Activated B cell treated with CpG ODN at 0.5 μM for 24 hours (primary cell): Measurements from ENCODE around the gene HIBADH. TPM values are rescaled to one million over a fixed set of nuclear protein-coding genes. Genes with fewer than 3 reads are reported as not detected.

ENCODE experiments used
- ATAC-seq: fragments of 200-7000 bp; cut with Tn5 transposase; one replicate; pipeline ENCODE4 v1.10.0; 2021; ENCODE audit warnings: low read depth, mild to moderate bottlenecking, moderate library complexity
- CTCF ChIA-PET: fragments of 350-600 bp; sonication (Branson Sonifier 250); formaldehyde crosslinking; loops from one replicate; lab custom pipeline; 2021; ENCODE audit warnings: antibody characterized with exemption; lab: Charles Lee
- POLR2A ChIA-PET: fragments of 350-600 bp; sonication (Branson Sonifier 250); formaldehyde crosslinking; loops from one replicate; lab custom pipeline; 2021; ENCODE audit warnings: antibody characterized with exemption; lab: Charles Lee
- DNase-seq: peaks from one replicate; pipeline ENCODE4 v3.0.0; 2022
- H3K27ac Mint-ChIP-seq: one replicate; pipeline ENCODE4 v1.8.0; 2020; ENCODE audit warnings: mixed read lengths
- H3K27me3 Mint-ChIP-seq: one replicate; pipeline ENCODE4 v1.8.0; 2021; ENCODE audit warnings: mixed read lengths
- H3K36me3 Mint-ChIP-seq: one replicate; pipeline ENCODE4 v1.8.0; 2021; ENCODE audit warnings: low read depth, mixed read lengths
- H3K4me1 Mint-ChIP-seq: one replicate; pipeline ENCODE4 v1.8.0; 2021; ENCODE audit warnings: mixed read lengths
- H3K4me3 Mint-ChIP-seq: one replicate; pipeline ENCODE4 v1.8.0; 2020; ENCODE audit warnings: mild to moderate bottlenecking, mixed read lengths
- H3K9me3 Mint-ChIP-seq: one replicate; pipeline ENCODE4 v1.8.0; 2020; ENCODE audit warnings: mixed read lengths
- intact Hi-C: fragments of 100-400 bp; cut with micrococcal nuclease; formaldehyde crosslinking; loops from one replicate; pipeline ENCODE4 v1.15.1; 2024
- total RNA-seq: library from RNA; stranded (reverse); gene quantifications from 2 replicates; pipeline ENCODE4 v1.2.3, GENCODE V29; 2022
- TF ChIP-seq, protein P1 (sequence below): fragments of 200-600 bp; IDR thresholded peaks from one replicate; pipeline ENCODE4 v1.8.0; 2022; ENCODE audit warnings: antibody characterized with exemption, mild to moderate bottlenecking

The HIBADH gene
- total RNA-seq, 1 donor from 2014 or later: 9.8 TPM

DNA sequence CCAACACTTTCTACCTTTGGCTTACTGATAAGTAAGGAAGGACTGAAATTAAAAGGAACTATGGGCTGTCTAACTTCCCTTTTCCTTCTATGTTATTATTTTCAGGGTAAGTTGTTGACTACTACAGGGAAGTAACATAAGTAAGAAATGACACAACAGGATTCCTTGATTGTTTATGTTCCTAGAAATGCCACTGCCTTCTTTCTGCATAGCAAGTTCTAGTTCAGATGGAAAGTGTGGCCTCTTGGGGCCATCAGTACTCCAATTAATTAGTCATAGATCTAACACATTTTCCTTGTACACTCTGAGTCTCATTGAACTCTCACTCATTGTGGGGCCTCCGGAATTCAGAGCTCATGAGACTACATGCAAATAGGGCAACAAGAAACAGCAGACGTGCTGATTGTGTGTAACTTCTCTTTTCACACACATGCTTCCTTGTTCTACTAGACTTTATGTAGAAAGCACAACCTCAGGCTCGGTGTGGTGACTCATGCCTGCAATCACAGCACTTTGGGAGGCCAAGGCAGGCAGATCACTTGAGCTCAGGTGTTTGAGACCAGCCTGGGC lies 35.3 kb upstream of the HIBADH start:
- CTCF ChIA-PET: no interaction called here
- ATAC-seq (peak; percentile 92), DNase-seq (no peak)
- H3K36me3 Mint-ChIP-seq: no peaks in the 10 kb centered on the region
- POLR2A ChIA-PET: interaction anchor here (0.6 to 1.4 kb wide), 3 partner anchors 16 to 42 kb away, joined by 3 to 5 read pairs (median 4); partner anchors contain the start of genes HIBADH and TAX1BP1
- H3K27ac Mint-ChIP-seq: peak overlapping the region; percentile 79
- TF ChIP-seq, protein P1, sequence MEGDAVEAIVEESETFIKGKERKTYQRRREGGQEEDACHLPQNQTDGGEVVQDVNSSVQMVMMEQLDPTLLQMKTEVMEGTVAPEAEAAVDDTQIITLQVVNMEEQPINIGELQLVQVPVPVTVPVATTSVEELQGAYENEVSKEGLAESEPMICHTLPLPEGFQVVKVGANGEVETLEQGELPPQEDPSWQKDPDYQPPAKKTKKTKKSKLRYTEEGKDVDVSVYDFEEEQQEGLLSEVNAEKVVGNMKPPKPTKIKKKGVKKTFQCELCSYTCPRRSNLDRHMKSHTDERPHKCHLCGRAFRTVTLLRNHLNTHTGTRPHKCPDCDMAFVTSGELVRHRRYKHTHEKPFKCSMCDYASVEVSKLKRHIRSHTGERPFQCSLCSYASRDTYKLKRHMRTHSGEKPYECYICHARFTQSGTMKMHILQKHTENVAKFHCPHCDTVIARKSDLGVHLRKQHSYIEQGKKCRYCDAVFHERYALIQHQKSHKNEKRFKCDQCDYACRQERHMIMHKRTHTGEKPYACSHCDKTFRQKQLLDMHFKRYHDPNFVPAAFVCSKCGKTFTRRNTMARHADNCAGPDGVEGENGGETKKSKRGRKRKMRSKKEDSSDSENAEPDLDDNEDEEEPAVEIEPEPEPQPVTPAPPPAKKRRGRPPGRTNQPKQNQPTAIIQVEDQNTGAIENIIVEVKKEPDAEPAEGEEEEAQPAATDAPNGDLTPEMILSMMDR: no peak
- peak overlapping the region; percentile 15 for H3K4me3 Mint-ChIP-seq
- H3K4me1 Mint-ChIP-seq: peaks cover 16% of the 10 kb centered on the region
- H3K9me3 Mint-ChIP-seq: no peaks in the 10 kb centered on the region
- H3K27me3 Mint-ChIP-seq: no peaks in the 10 kb centered on the region
- intact Hi-C loops: loop anchor here (2.0 kb wide), 1 partner anchor 43 kb away; the partner anchor contains the start of gene TAX1BP1

DNA sequence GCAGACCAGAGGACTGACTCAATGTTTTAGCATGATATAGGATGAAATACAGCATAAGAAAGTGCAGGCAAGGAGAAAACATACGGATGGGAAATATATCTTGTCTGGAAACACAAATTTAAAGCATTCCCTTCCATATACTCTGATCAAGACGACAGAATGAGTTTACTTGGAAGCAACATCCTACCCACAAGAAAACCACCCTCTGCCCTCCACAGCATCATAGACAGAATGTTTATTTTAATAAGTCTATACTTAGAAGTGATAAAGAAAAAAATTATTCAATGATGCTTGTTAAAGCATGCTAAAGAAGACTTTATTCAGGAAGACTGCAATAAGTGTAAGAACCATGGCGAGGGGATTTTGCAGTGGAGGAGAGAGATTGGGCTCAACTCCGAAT lies 32.4 kb upstream of the HIBADH start:
- ChIA-PET CTCF (no interaction called here), POLR2A (interaction anchor here (1.2 kb wide), 1 partner anchor 32 kb away, joined by 3 read pairs; the partner anchor contains the start of gene HIBADH)
- TF ChIP-seq, protein P1: no peak
- ATAC-seq: no peak
- intact Hi-C loops: no loop called here
- Mint-ChIP-seq H3K4me3 (no peak overlapping the region), H3K4me1 (peaks cover 16% of the 10 kb centered on the region), H3K27me3 (no peaks in the 10 kb centered on the region), H3K9me3 (no peaks in the 10 kb centered on the region), H3K27ac (no peak overlapping the region), H3K36me3 (no peaks in the 10 kb centered on the region)
- DNase-seq: no peak

DNA sequence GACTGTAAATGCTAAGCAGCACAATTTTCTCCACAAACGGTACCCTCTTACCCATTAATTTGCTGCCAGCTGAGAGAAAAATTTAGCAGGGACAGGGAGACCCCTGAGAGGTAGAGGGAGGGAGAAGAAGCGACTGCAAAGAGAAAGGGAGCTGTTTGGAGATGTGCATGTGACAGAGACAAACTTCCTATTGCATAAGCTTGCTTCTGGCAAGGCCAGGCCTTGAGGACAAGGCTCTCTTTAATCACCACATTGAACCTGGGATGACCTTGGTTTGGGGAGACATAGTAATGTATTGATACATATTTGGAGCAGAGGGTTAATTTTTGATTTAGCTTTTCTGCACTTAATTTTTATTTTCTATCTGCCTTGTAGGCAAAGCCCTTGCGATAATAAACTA lies 31.1 kb upstream of the HIBADH start:
- no peak overlapping the region for H3K4me3 Mint-ChIP-seq
- peaks cover 20% of the 10 kb centered on the region for H3K4me1 Mint-ChIP-seq
- H3K9me3 Mint-ChIP-seq: no peaks in the 10 kb centered on the region
- TF ChIP-seq, protein P1: no peak
- intact Hi-C loops: no loop called here
- DNase-seq (no peak), ATAC-seq (no peak)
- ChIA-PET POLR2A (no interaction called here), CTCF (no interaction called here)
- no peaks in the 10 kb centered on the region for H3K36me3 Mint-ChIP-seq
- no peaks in the 10 kb centered on the region for H3K27me3 Mint-ChIP-seq
- H3K27ac Mint-ChIP-seq: no peak overlapping the region

DNA sequence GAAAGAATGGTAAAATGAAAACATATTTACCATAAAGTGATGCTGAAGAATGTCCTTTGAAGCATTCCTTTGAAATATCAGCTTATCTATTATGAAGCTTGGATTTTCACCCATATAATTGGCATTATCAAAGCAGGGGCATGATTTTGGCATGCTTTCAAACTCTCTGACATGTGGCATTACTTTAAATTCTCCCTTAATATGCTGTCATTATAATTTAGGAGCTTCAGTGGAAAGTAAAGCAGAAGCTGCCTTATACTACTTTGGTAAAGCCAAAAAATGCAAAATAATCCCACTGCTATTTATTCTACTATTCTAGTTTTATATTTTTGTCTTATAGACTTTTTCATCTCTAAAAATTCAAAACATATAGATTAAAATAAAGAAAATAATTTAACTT lies 28.0 kb upstream of the HIBADH start:
- POLR2A ChIA-PET: no interaction called here
- DNase-seq (no peak), ATAC-seq (no peak)
- Mint-ChIP-seq H3K9me3 (peaks cover 7% of the 10 kb centered on the region), H3K36me3 (no peaks in the 10 kb centered on the region), H3K4me3 (no peak overlapping the region), H3K27ac (no peak overlapping the region), H3K4me1 (peaks cover 3% of the 10 kb centered on the region), H3K27me3 (no peaks in the 10 kb centered on the region)
- intact Hi-C loops: no loop called here
- CTCF ChIA-PET: no interaction called here
- TF ChIP-seq, protein P1: no peak

DNA sequence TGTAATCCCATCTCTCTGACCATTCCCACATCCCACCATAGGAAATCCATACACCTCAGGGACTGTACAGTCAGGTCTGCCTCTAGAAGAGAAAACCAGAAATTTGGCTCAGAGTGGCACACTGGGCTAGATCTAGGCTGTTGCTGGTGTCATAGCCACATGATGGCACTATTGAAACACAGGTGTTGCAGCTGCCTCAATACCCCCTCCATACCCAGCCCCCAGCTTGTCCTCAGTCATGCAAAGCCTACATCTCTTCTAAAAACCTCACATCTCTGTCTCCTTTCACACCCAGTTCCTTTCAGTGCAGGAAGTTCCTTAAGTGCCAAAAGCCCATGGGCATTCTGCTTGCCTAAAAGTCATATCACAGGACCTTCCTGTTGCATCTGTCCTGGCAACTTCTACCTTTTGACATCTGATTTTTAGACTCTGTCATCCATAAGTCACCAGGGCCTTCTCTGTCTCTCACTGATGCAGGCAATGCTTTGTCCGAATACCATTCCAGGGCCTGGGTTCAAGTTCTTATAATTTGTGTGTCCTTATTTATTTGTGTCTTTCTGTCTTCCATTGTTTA lies 27.0 kb upstream of the HIBADH start:
- intact Hi-C loops: loop anchor here (1.0 to 2.0 kb wide), 2 partner anchors 95 to 233 kb away; no protein-coding TSS in a partner anchor
- Mint-ChIP-seq H3K27me3 (no peaks in the 10 kb centered on the region), H3K36me3 (no peaks in the 10 kb centered on the region), H3K4me3 (no peak overlapping the region), H3K27ac (no peak overlapping the region), H3K4me1 (peaks cover 3% of the 10 kb centered on the region), H3K9me3 (peaks cover 7% of the 10 kb centered on the region)
- no peak for DNase-seq
- TF ChIP-seq, protein P1: no peak
- POLR2A ChIA-PET: no interaction called here
- CTCF ChIA-PET: interaction anchor here (0.7 kb wide), 1 partner anchor 95 kb away, joined by 3 read pairs; no protein-coding TSS in a partner anchor
- ATAC-seq: peak; percentile 62
